Stimulated activated CD8-positive, alpha-beta memory T cell treated with anti-CD3 and anti-CD28 coated beads, Interleukin-12 subunit alpha, Interleukin-12 subunit beta, amount 100 ng/mL, for 1 hour (primary cell): ENCODE data around the gene MUS81.

Source experiments
- DNase-seq: peaks from one replicate; pipeline ENCODE4 v3.0.0-alpha.2; 2020; ENCODE audit warnings: low read depth

MUS81 gene

GRCh38 chr11:65892661-65893317 lies 32.6 kb downstream of the MUS81 start:
- DNase-seq: no peak

GRCh38 chr11:65894034-65894591 lies 33.9 kb downstream of the MUS81 start:
- no peak for DNase-seq

GRCh38 chr11:65895482-65895981 lies 35.3 kb downstream of the MUS81 start:
- DNase-seq: no peak

GRCh38 chr11:65896034-65896999 lies 36.1 kb downstream of the MUS81 start:
- DNase-seq: no peak

GRCh38 chr11:65897020-65897471 lies 36.8 kb downstream of the MUS81 start:
- no peak for DNase-seq

- DNase-seq: no peak
Observed at GRCh38 chr11:65898656-65899355, 38.6 kb downstream of the MUS81 start.

GRCh38 chr11:65899356-65900124 lies 39.3 kb downstream of the MUS81 start:
- DNase-seq: peak; percentile 52

- peak; percentile 84 for DNase-seq
Observed at GRCh38 chr11:65900125-65900898, 40.1 kb downstream of the MUS81 start, which contains the start of gene FOSL1. Gene FOSL1, minus strand, starts transcription at chr11:65900388. Its CDS starts 49 bp downstream, at chr11:65900339.

GRCh38 chr11:65900899-65901180 lies 40.6 kb downstream of the MUS81 start:
- no peak for DNase-seq

- no peak for DNase-seq
Observed at GRCh38 chr11:65903068-65903481, 42.8 kb downstream of the MUS81 start.

- no peak for DNase-seq
Observed at GRCh38 chr11:65903715-65904114, 43.5 kb downstream of the MUS81 start.

GRCh38 chr11:65906602-65907001 lies 46.4 kb downstream of the MUS81 start:
- no peak for DNase-seq

GRCh38 chr11:65907878-65908277 lies 47.6 kb downstream of the MUS81 start:
- DNase-seq: no peak

GRCh38 chr11:65911682-65912568 lies 51.7 kb downstream of the MUS81 start:
- no peak for DNase-seq

GRCh38 chr11:65912845-65913244 lies 52.6 kb downstream of the MUS81 start:
- no peak for DNase-seq

GRCh38 chr11:65915101-65915820 lies 55.0 kb downstream of the MUS81 start:
- DNase-seq: no peak

GRCh38 chr11:65915821-65916251 lies 55.6 kb downstream of the MUS81 start:
- DNase-seq: no peak
